HEK293 (cell line): Measurements from ENCODE around the gene RAC2.

Experiments used
- GLI4 ChIP-seq: fragments of 450-650 bp; formaldehyde crosslinking; IDR thresholded peaks from 2 replicates; pipeline ENCODE4 v1.5.1; 2016; ENCODE audit warnings: missing biosample characterization, missing genetic modification characterization
- KLF8 ChIP-seq: fragments of 450-650 bp; formaldehyde crosslinking; IDR thresholded peaks from 2 replicates; pipeline ENCODE4 v1.5.1; 2016; ENCODE audit warnings: missing biosample characterization, missing genetic modification characterization
- PBX3 ChIP-seq: sonication (generic); formaldehyde crosslinking; IDR thresholded peaks from 2 replicates; pipeline ENCODE4 v1.8.1; 2022; ENCODE audit warnings: mild to moderate bottlenecking, moderate library complexity, missing genetic modification reagents
- PRDM10 ChIP-seq: fragments of 450-650 bp; formaldehyde crosslinking; IDR thresholded peaks from 2 replicates; pipeline ENCODE4 v1.5.1; 2016; ENCODE audit warnings: missing biosample characterization, missing genetic modification characterization
- REST ChIP-seq: fragments of 450-650 bp; formaldehyde crosslinking; IDR thresholded peaks from 2 replicates; pipeline ENCODE4 v1.5.1; 2016; ENCODE audit warnings: missing biosample characterization, missing genetic modification characterization
- SALL2 ChIP-seq: fragments of 450-650 bp; formaldehyde crosslinking; IDR thresholded peaks from 2 replicates; pipeline ENCODE4 v1.5.0; 2017; ENCODE audit warnings: missing biosample characterization, mild to moderate bottlenecking, missing genetic modification characterization, borderline replicate concordance
- SP2 ChIP-seq: fragments of 450-650 bp; formaldehyde crosslinking; IDR thresholded peaks from 2 replicates; pipeline ENCODE4 v1.5.1; 2016; ENCODE audit warnings: missing biosample characterization, missing genetic modification characterization
- TCF7L2 ChIP-seq: IDR thresholded peaks from 2 replicates; pipeline ENCODE4 v1.6.1; 2011; ENCODE audit warnings: low read depth, mild to moderate bottlenecking, inconsistent platforms, low read length, moderate library complexity, borderline replicate concordance
- WT1 ChIP-seq: fragments of 450-650 bp; formaldehyde crosslinking; IDR thresholded peaks from 2 replicates; pipeline ENCODE4 v1.5.1; 2016; ENCODE audit warnings: missing biosample characterization, missing genetic modification characterization
- ZBTB1 ChIP-seq: fragments of 450-650 bp; formaldehyde crosslinking; IDR thresholded peaks from 2 replicates; pipeline ENCODE4 v1.5.1; 2016; ENCODE audit warnings: missing biosample characterization, missing genetic modification characterization
- ZBTB10 ChIP-seq: fragments of 450-650 bp; formaldehyde crosslinking; IDR thresholded peaks from 2 replicates; pipeline ENCODE4 v1.5.1; 2016; ENCODE audit warnings: missing biosample characterization, missing genetic modification characterization
- ZBTB17 ChIP-seq: fragments of 450-650 bp; formaldehyde crosslinking; IDR thresholded peaks from 2 replicates; pipeline ENCODE4 v1.5.1; 2016; ENCODE audit warnings: missing biosample characterization, missing genetic modification characterization
- ZBTB20 ChIP-seq: fragments of 450-650 bp; formaldehyde crosslinking; IDR thresholded peaks from 2 replicates; pipeline ENCODE4 v1.5.1; 2016; ENCODE audit warnings: missing biosample characterization, missing genetic modification characterization
- ZBTB48 ChIP-seq: fragments of 450-650 bp; formaldehyde crosslinking; IDR thresholded peaks from 2 replicates; pipeline ENCODE4 v1.5.1; 2016; ENCODE audit warnings: missing biosample characterization, missing genetic modification characterization
- ZFP69B ChIP-seq: fragments of 450-650 bp; formaldehyde crosslinking; IDR thresholded peaks from 2 replicates; pipeline ENCODE4 v1.5.1; 2016; ENCODE audit warnings: missing biosample characterization, missing genetic modification characterization
- ZIC2 ChIP-seq: fragments of 450-650 bp; formaldehyde crosslinking; IDR thresholded peaks from 2 replicates; pipeline ENCODE4 v1.5.1; 2016; ENCODE audit warnings: missing biosample characterization, missing genetic modification characterization
- ZNF114 ChIP-seq: fragments of 450-650 bp; formaldehyde crosslinking; IDR thresholded peaks from 2 replicates; pipeline ENCODE4 v1.5.0; 2017; ENCODE audit warnings: missing biosample characterization, missing genetic modification characterization
- ZNF121 ChIP-seq: fragments of 450-650 bp; formaldehyde crosslinking; IDR thresholded peaks from 2 replicates; pipeline ENCODE4 v1.5.1; 2016; ENCODE audit warnings: missing biosample characterization, missing genetic modification characterization
- ZNF138 ChIP-seq: fragments of 450-650 bp; formaldehyde crosslinking; IDR thresholded peaks from 2 replicates; pipeline ENCODE4 v1.5.1; 2016; ENCODE audit warnings: missing biosample characterization, missing genetic modification characterization, borderline replicate concordance
- ZNF394 ChIP-seq: fragments of 450-650 bp; formaldehyde crosslinking; IDR thresholded peaks from 2 replicates; pipeline ENCODE4 v1.5.1; 2016; ENCODE audit warnings: missing biosample characterization, missing genetic modification characterization, mild to moderate bottlenecking, moderate library complexity, borderline replicate concordance
- ZNF426 ChIP-seq: fragments of 450-650 bp; formaldehyde crosslinking; IDR thresholded peaks from 2 replicates; pipeline ENCODE4 v1.5.1; 2017; ENCODE audit warnings: missing biosample characterization, missing genetic modification characterization, mild to moderate bottlenecking, inconsistent platforms, moderate library complexity
- ZNF488 ChIP-seq: fragments of 450-650 bp; formaldehyde crosslinking; IDR thresholded peaks from 2 replicates; pipeline ENCODE4 v1.5.1; 2016; ENCODE audit warnings: missing biosample characterization, missing genetic modification characterization
- ZNF624 ChIP-seq: fragments of 450-650 bp; formaldehyde crosslinking; IDR thresholded peaks from 2 replicates; pipeline ENCODE4 v1.5.1; 2017; ENCODE audit warnings: missing biosample characterization, missing genetic modification characterization
- ZNF843 ChIP-seq: fragments of 450-650 bp; formaldehyde crosslinking; IDR thresholded peaks from 2 replicates; pipeline ENCODE4 v1.5.1; 2016; ENCODE audit warnings: missing biosample characterization, missing genetic modification characterization
- ZSCAN30 ChIP-seq: fragments of 450-650 bp; IDR thresholded peaks from 2 replicates; pipeline ENCODE4 v1.5.1; 2018; ENCODE audit warnings: missing biosample characterization, mild to moderate bottlenecking, missing genetic modification characterization, moderate library complexity
- ZSCAN5A ChIP-seq: fragments of 450-650 bp; formaldehyde crosslinking; IDR thresholded peaks from 2 replicates; pipeline ENCODE4 v1.5.1; 2016; ENCODE audit warnings: missing biosample characterization, missing genetic modification characterization

RAC2 gene

GRCh38 chr22:37196539-37197450, 47.3 kb downstream of the RAC2 start (continued):
- TF ChIP-seq WT1 (tag by site-specific recombination) (0 out of 2 replicates have a peak, but pooled peaks have one; percentile 39), ZBTB1 (tag by site-specific recombination) (no peak), ZBTB17 (tag by site-specific recombination) (0 out of 2 replicates have a peak, but pooled peaks have one; percentile 25), ZNF624 (no peak), KLF8 (no peak), ZNF843 (tag by site-specific recombination) (no peak), ZFP69B (no peak), TCF7L2 (no peak), ZNF426 (tag by site-specific recombination) (no peak), ZNF138 (no peak), ZBTB20 (no peak), ZBTB10 (no peak), ZIC2 (tag by site-specific recombination) (peak; percentile 19; the same call in 1 of the 2 replicates), PBX3 (CRISPR knock-in tag) (no peak), ZSCAN5A (tag by site-specific recombination) (no peak), ZNF114 (tag by site-specific recombination) (no peak), ZSCAN30 (tag by site-specific recombination) (no peak), GLI4 (tag by site-specific recombination) (no peak), ZNF121 (tag by site-specific recombination) (no peak), ZBTB48 (tag by site-specific recombination) (0 out of 2 replicates have a peak, but pooled peaks have one; percentile 28), ZNF488 (tag by site-specific recombination) (no peak), REST (tag by site-specific recombination) (0 out of 2 replicates have a peak, but pooled peaks have one; percentile 33), SP2 (tag by site-specific recombination) (no peak), ZNF394 (no peak), SALL2 (tag by site-specific recombination) (no peak), PRDM10 (tag by site-specific recombination) (0 out of 2 replicates have a peak, but pooled peaks have one; percentile 32)
